Glomerular visceral epithelial cell (primary cell): ENCODE measurements around the gene PDRG1.
"Not testable (repeated sequence)": the region's sequence is repeated elsewhere in the genome, so short reads cannot be mapped to it uniquely, and the experiment has no call there.

Source experiments
- DNase-seq: peaks from one replicate; pipeline ENCODE4 v3.0.0-alpha.2; 2016; ENCODE audit errors: extremely low spot score

Gene PDRG1

GRCh38 chr20:31966991-31967655, 15.3 kb upstream of the PDRG1 start:
- no peak for DNase-seq

- DNase-seq, result no peak
Measured at GRCh38 chr20:31963889-31964288, 12.0 kb upstream of the PDRG1 start.

GRCh38 chr20:31962761-31963160, 10.9 kb upstream of the PDRG1 start:
- no peak for DNase-seq

- no peak for DNase-seq
Measured at GRCh38 chr20:31956556-31957526, 5.0 kb upstream of the PDRG1 start.

- DNase-seq, result no peak
Measured at GRCh38 chr20:31954500-31954899, 2.7 kb upstream of the PDRG1 start.

GRCh38 chr20:31953556-31954148, 1.8 kb upstream of the PDRG1 start:
- no peak for DNase-seq

GRCh38 chr20:31951203-31951529, 680 bp downstream of the PDRG1 start:
- no peak for DNase-seq

GRCh38 chr20:31949877-31950646, 1.8 kb downstream of the PDRG1 start:
- no peak for DNase-seq

- no peak for DNase-seq
Measured at GRCh38 chr20:31948008-31948407, 3.8 kb downstream of the PDRG1 start.

- DNase-seq, result no peak
Measured at GRCh38 chr20:31945785-31946184, 6.1 kb downstream of the PDRG1 start.

GRCh38 chr20:31945319-31945718, 6.5 kb downstream of the PDRG1 start:
- no peak for DNase-seq

GRCh38 chr20:31943052-31943471, 8.8 kb downstream of the PDRG1 start:
- DNase-seq, result no peak

GRCh38 chr20:31939661-31940060, 12.2 kb downstream of the PDRG1 start:
- no peak for DNase-seq

- no peak for DNase-seq
Measured at GRCh38 chr20:31937820-31938219, 14.0 kb downstream of the PDRG1 start.

GRCh38 chr20:31936420-31936819, 15.4 kb downstream of the PDRG1 start:
- DNase-seq, result no peak

GRCh38 chr20:31934968-31935764, 16.7 kb downstream of the PDRG1 start:
- DNase-seq, result no peak

- no peak for DNase-seq
Measured at GRCh38 chr20:31934491-31934890, 17.4 kb downstream of the PDRG1 start.

- no peak for DNase-seq
Measured at GRCh38 chr20:31933698-31934097, 18.1 kb downstream of the PDRG1 start.

- no peak for DNase-seq
Measured at GRCh38 chr20:31930779-31931178, 21.1 kb downstream of the PDRG1 start.

GRCh38 chr20:31929631-31930030, 22.2 kb downstream of the PDRG1 start:
- DNase-seq, result not testable (repeated sequence)

- DNase-seq, result no peak
Measured at GRCh38 chr20:31927627-31928159, 24.2 kb downstream of the PDRG1 start.
